Sigmoid colon (tissue), 4 donors: ENCODE results near the gene MCF2.

Source experiments
- CTCF ChIP-seq, 4 experiments: fragments of 450-650 bp in 3 of 4; fragments of 200-600 bp in 1 of 4; IDR thresholded peaks; one replicate each; pipeline ENCODE4 v1.5.1; 2016 to 2019; ENCODE audit warnings: antibody characterized with exemption in 4 of 4, mild to moderate bottlenecking in 3 of 4, moderate library complexity in 2 of 4
- POLR2A ChIP-seq, 2 donors: fragments of 450-650 bp; IDR thresholded peaks; one replicate each; pipeline ENCODE4 v1.6.1; 2016; ENCODE audit warnings: antibody characterized with exemption in 2 of 2, mild to moderate bottlenecking in 2 of 2, moderate library complexity in 2 of 2
- POLR2AphosphoS5 ChIP-seq, 4 donors: sonication (generic); formaldehyde crosslinking; IDR thresholded peaks; one replicate each; pipeline ENCODE4 v1.6.1; 2017; ENCODE audit warnings: antibody characterized with exemption in 4 of 4

- TF ChIP-seq POLR2A (IDR thresholded peaks at IDR 0.05) (no peak), CTCF (IDR thresholded peaks at IDR 0.05) (no peak), POLR2AphosphoS5 (IDR thresholded peaks at IDR 0.05) (no peak)
Observed at GRCh38 chrX:139692506-139692849, 15.5 kb downstream of the MCF2 start.
